ENCODE data around the gene ORAI2. TPM values are rescaled to one million over a fixed set of nuclear protein-coding genes. Genes with fewer than 3 reads are reported as not detected.

ORAI2 gene
- total and polyA plus RNA-seq, 2 of the 13 experiments (the other 11 are each of a cell fraction or from before 2014, with no cell fraction given) = 3.0 to 6.0 TPM

DNA sequence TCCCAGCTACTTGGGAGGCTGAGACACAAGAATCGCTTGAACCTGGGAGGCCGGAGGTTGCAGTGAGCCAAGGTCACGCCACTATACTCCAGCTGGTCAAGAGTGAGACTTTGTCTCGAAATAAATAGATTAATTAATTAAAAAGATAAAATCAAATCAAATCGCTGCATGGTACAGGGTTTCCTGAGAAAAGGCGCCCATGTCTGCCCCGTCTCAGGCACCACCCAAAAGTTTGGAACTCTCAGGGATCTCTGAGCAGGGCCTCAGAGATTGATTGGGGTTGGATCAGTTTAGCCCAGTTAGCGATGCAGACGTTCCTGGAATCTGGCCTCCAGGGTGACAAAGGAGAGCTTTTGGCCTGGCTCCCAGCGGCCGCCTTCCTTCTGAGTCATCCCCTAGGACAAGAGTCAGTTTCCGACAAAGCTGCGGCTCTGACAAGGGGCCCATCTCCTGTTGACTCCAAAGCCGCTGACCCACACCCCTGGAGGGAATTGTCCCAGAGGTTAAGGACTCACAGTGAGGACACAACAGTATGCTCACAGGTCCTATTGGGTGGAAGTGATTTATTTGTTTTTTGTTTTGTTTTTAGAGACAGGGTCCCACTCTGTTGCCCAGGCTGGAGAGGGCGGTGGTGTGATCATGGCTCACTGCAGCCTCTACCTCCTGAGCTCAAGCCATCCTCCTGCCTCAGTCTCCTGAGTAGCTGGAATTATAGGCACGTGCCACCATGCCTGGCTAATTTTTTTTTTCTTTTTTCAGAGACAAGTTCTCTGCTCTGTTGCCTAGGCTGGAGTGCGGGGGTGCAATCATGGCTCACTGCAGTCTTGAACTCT, 6.8 kb downstream of the ORAI2 start (continued):
- TF ChIP-seq IKZF5 (CRISPR knock-in tag; IDR thresholded peaks at IDR 0.05) (no peak), ETV5 (CRISPR knock-in tag; IDR thresholded peaks at IDR 0.05; ENCODE audit: borderline replicate concordance) (peak; percentile 27; the same call in 1 of the 2 replicates), SAP130 (CRISPR knock-in tag; IDR thresholded peaks at IDR 0.05; ENCODE audit: low read depth) (peak; percentile 44; the same call in 1 of the 2 replicates), SOX5 (CRISPR knock-in tag; IDR thresholded peaks at IDR 0.05; ENCODE audit: borderline replicate concordance) (peak; percentile 62; the same call in 1 of the 2 replicates), SATB2 (CRISPR knock-in tag; IDR thresholded peaks at IDR 0.05) (no peak), BCL6 (CRISPR knock-in tag; IDR thresholded peaks at IDR 0.05) (no peak), TEAD3 (CRISPR knock-in tag; optimal IDR thresholded peaks at IDR 0.05; ENCODE audit: borderline replicate concordance) (peak; percentile 17), RBM39 (IDR thresholded peaks at IDR 0.05; ENCODE audit: low read depth, low read length, poor library complexity, severe bottlenecking) (no peak), RXRA (CRISPR knock-in tag; IDR thresholded peaks at IDR 0.05) (peak; percentile 31; the same call in 1 of the 2 replicates), ZC3H4 (CRISPR knock-in tag; IDR thresholded peaks at IDR 0.05; ENCODE audit: borderline replicate concordance) (no peak), ZBTB8A (CRISPR knock-in tag; IDR thresholded peaks at IDR 0.05; ENCODE audit: borderline replicate concordance, low read depth) (no peak), PHF21A (CRISPR knock-in tag; IDR thresholded peaks at IDR 0.05) (0 out of 2 replicates have a peak, but pooled peaks have one; percentile 37), FOXP1 (IDR thresholded peaks at IDR 0.05) (no peak), FOXP1 (CRISPR knock-in tag; IDR thresholded peaks at IDR 0.05) (peak; percentile 21; the same call in 1 of the 2 replicates), FOXA3 (CRISPR knock-in tag; IDR thresholded peaks at IDR 0.05) (0 out of 2 replicates have a peak, but pooled peaks have one; percentile 16), ZNF503 (CRISPR knock-in tag; IDR thresholded peaks at IDR 0.05) (no peak), IRX3 (CRISPR knock-in tag; IDR thresholded peaks at IDR 0.05; ENCODE audit: borderline replicate concordance, low read depth) (no peak), RXRB (CRISPR knock-in tag; IDR thresholded peaks at IDR 0.05; ENCODE audit: borderline replicate concordance) (peak; percentile 44; the same call in 1 of the 2 replicates)
- TF ChIP-seq, protein P1, sequence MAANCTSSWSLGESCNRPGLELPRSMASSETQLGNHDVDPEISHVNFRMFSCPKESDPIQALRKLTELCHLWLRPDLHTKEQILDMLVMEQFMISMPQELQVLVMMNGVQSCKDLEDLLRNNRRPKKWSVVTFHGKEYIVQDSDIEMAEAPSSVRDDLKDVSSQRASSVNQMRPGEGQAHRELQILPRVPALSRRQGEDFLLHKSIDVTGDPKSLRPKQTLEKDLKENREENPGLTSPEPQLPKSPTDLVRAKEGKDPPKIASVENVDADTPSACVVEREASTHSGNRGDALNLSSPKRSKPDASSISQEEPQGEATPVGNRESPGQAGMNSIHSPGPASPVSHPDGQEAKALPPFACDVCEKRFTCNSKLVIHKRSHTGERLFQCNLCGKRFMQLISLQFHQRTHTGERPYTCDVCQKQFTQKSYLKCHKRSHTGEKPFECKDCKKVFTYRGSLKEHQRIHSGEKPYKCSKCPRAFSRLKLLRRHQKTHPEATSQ (CRISPR knock-in tag; IDR thresholded peaks at IDR 0.05; ENCODE audit: borderline replicate concordance) = no peak
- TF ChIP-seq, protein P2, sequence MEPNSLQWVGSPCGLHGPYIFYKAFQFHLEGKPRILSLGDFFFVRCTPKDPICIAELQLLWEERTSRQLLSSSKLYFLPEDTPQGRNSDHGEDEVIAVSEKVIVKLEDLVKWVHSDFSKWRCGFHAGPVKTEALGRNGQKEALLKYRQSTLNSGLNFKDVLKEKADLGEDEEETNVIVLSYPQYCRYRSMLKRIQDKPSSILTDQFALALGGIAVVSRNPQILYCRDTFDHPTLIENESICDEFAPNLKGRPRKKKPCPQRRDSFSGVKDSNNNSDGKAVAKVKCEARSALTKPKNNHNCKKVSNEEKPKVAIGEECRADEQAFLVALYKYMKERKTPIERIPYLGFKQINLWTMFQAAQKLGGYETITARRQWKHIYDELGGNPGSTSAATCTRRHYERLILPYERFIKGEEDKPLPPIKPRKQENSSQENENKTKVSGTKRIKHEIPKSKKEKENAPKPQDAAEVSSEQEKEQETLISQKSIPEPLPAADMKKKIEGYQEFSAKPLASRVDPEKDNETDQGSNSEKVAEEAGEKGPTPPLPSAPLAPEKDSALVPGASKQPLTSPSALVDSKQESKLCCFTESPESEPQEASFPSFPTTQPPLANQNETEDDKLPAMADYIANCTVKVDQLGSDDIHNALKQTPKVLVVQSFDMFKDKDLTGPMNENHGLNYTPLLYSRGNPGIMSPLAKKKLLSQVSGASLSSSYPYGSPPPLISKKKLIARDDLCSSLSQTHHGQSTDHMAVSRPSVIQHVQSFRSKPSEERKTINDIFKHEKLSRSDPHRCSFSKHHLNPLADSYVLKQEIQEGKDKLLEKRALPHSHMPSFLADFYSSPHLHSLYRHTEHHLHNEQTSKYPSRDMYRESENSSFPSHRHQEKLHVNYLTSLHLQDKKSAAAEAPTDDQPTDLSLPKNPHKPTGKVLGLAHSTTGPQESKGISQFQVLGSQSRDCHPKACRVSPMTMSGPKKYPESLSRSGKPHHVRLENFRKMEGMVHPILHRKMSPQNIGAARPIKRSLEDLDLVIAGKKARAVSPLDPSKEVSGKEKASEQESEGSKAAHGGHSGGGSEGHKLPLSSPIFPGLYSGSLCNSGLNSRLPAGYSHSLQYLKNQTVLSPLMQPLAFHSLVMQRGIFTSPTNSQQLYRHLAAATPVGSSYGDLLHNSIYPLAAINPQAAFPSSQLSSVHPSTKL (CRISPR knock-in tag; IDR thresholded peaks at IDR 0.05) = 0 out of 2 replicates have a peak, but pooled peaks have one; percentile 28
- TF ChIP-seq, protein P3, sequence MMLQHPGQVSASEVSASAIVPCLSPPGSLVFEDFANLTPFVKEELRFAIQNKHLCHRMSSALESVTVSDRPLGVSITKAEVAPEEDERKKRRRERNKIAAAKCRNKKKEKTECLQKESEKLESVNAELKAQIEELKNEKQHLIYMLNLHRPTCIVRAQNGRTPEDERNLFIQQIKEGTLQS (CRISPR knock-in tag; IDR thresholded peaks at IDR 0.05) = peak; percentile 55; the same call in 1 of the 2 replicates

Measured in HepG2 (cell line).